HepG2 (cell line): ENCODE measurements around the gene IL6ST. TPM values are rescaled to one million over a fixed set of nuclear protein-coding genes. Genes with fewer than 3 reads are reported as not detected.

ENCODE experiments used
- ARNT ChIP-seq: fragments of 450-650 bp; IDR thresholded peaks from 2 replicates; pipeline ENCODE4 v1.6.1; 2017
- ARNT2 ChIP-seq: sonication (generic); formaldehyde crosslinking; IDR thresholded peaks from 2 replicates; pipeline ENCODE4 v1.8.0; 2022; ENCODE audit warnings: mild to moderate bottlenecking, low read depth, missing genetic modification reagents, moderate library complexity
- CEBPB ChIP-seq: IDR thresholded peaks from 2 replicates; pipeline ENCODE4 v1.6.1; 2011; ENCODE audit warnings: low read depth, low read length, improper control_type of control experiment, borderline replicate concordance
- ERF ChIP-seq: IDR thresholded peaks from 2 replicates; pipeline ENCODE4 v1.6.1; 2018; ENCODE audit warnings: missing biosample characterization, missing genetic modification reagents
- FOXC1 ChIP-seq: sonication (generic); formaldehyde crosslinking; IDR thresholded peaks from 2 replicates; pipeline ENCODE4 v1.8.0; 2022; ENCODE audit warnings: mild to moderate bottlenecking, missing genetic modification reagents, borderline replicate concordance
- HNF4A ChIP-seq: sonication (generic); formaldehyde crosslinking; IDR thresholded peaks from 2 replicates; pipeline ENCODE4 v1.4.0; 2020; ENCODE audit warnings: missing genetic modification reagents
- KDM4B ChIP-seq: sonication (generic); formaldehyde crosslinking; IDR thresholded peaks from 2 replicates; pipeline ENCODE4 v1.4.0; 2020; ENCODE audit warnings: missing genetic modification reagents
- MED8 ChIP-seq: sonication (generic); formaldehyde crosslinking; IDR thresholded peaks from 2 replicates; pipeline ENCODE4 v1.8.1; 2023; ENCODE audit warnings: mild to moderate bottlenecking, missing genetic modification reagents; ENCODE audit not compliant: insufficient replicate concordance
- NFYB ChIP-seq: sonication (generic); formaldehyde crosslinking; IDR thresholded peaks from 2 replicates; pipeline ENCODE4 v1.4.0; 2020; ENCODE audit warnings: missing genetic modification reagents
- NONO ChIP-seq, 2 experiments: fragments of 450-650 bp in 1 of 2; sonication (generic) in 1 of 2; formaldehyde crosslinking in 1 of 2; IDR thresholded peaks in 1 of 2; conservative IDR thresholded peaks in 1 of 2; 2 replicates each; pipeline versions ENCODE4 v1.6.1 to v1.8.0; 2017 to 2022; ENCODE audit warnings: mild to moderate bottlenecking in 1 of 2, missing genetic modification reagents in 1 of 2, moderate library complexity in 1 of 2
- RFXANK ChIP-seq: IDR thresholded peaks from 2 replicates; pipeline ENCODE4 v1.6.1; 2016
- SAFB2 ChIP-seq: sonication (generic); formaldehyde crosslinking; IDR thresholded peaks from 2 replicates; pipeline ENCODE4 v1.5.1; 2020; ENCODE audit warnings: missing genetic modification reagents, low read depth, mild to moderate bottlenecking, borderline replicate concordance
- ZBTB7A ChIP-seq: sonication (generic); formaldehyde crosslinking; IDR thresholded peaks from 2 replicates; pipeline ENCODE4 v1.8.0; 2022; ENCODE audit warnings: mild to moderate bottlenecking, missing genetic modification reagents
- ZFYVE20 ChIP-seq: sonication (generic); formaldehyde crosslinking; IDR thresholded peaks from 2 replicates; pipeline ENCODE4 v1.8.0; 2023; ENCODE audit warnings: low read depth, mild to moderate bottlenecking, moderate library complexity, missing genetic modification reagents, borderline replicate concordance
- ZNF225 ChIP-seq: sonication (generic); formaldehyde crosslinking; IDR thresholded peaks from 2 replicates; pipeline ENCODE4 v1.4.0; 2020; ENCODE audit warnings: mild to moderate bottlenecking, missing genetic modification reagents
- ZNF260 ChIP-seq: sonication (generic); formaldehyde crosslinking; IDR thresholded peaks from 2 replicates; pipeline ENCODE4 v1.4.0; 2020; ENCODE audit warnings: missing genetic modification reagents, low read depth, mild to moderate bottlenecking, borderline replicate concordance
- ZNF343 ChIP-seq: sonication (generic); formaldehyde crosslinking; IDR thresholded peaks from 2 replicates; pipeline ENCODE4 v1.4.0; 2020; ENCODE audit warnings: mild to moderate bottlenecking, missing genetic modification reagents
- ZNF558 ChIP-seq: sonication (generic); formaldehyde crosslinking; IDR thresholded peaks from 2 replicates; pipeline ENCODE4 v1.9.0; 2022; ENCODE audit warnings: mild to moderate bottlenecking, missing genetic modification reagents, borderline replicate concordance
- ZNF839 ChIP-seq: sonication (generic); formaldehyde crosslinking; IDR thresholded peaks from 2 replicates; pipeline ENCODE4 v1.4.0; 2020; ENCODE audit warnings: missing genetic modification reagents, mild to moderate bottlenecking, borderline replicate concordance
- polyA plus RNA-seq, 8 experiments: library from polyadenylated mRNA; depleted of rRNA in 3 of 8; stranded (reverse) in 7 of 8; unstranded in 1 of 8; fragments of >200 nt; fragmentation: Illumina TruSeq in 4 of 8; extraction: Trizol in 4 of 8; gene quantifications; 2 replicates each; pipeline versions ENCODE4 v1.2.1 to v1.2.3, GENCODE V29; 2011 to 2016; ENCODE audit warnings: low read depth in 4 of 8, missing spikeins in 1 of 8, mixed read lengths in 1 of 8; ENCODE audit not compliant: insufficient read depth in 1 of 8
- total RNA-seq, 5 experiments: library from RNA; depleted of rRNA; stranded (reverse); fragments of >200 nt; fragmentation: Illumina TruSeq; extraction: Trizol; gene quantifications; 2 replicates each; pipeline ENCODE4 v1.2.3, GENCODE V29; 2016; ENCODE audit warnings: low read depth in 1 of 5
- TF ChIP-seq, protein P1 (sequence below): sonication (generic); formaldehyde crosslinking; IDR thresholded peaks from 2 replicates; pipeline ENCODE4 v1.4.0; 2020; ENCODE audit warnings: missing genetic modification reagents, borderline replicate concordance
- TF ChIP-seq, protein P2 (sequence below): sonication (generic); formaldehyde crosslinking; IDR thresholded peaks from 2 replicates; pipeline ENCODE4 v1.8.1; 2023; ENCODE audit warnings: mild to moderate bottlenecking, missing genetic modification reagents
- TF ChIP-seq, protein P3 (sequence below): sonication (generic); formaldehyde crosslinking; IDR thresholded peaks from 2 replicates; pipeline ENCODE4 v1.4.0; 2020; ENCODE audit warnings: mild to moderate bottlenecking, missing genetic modification reagents
- TF ChIP-seq, protein P4 (sequence below): sonication (generic); formaldehyde crosslinking; IDR thresholded peaks from 2 replicates; pipeline ENCODE4 v1.4.0; 2020; ENCODE audit warnings: missing genetic modification reagents, borderline replicate concordance

The IL6ST gene
- total and polyA plus RNA-seq, 2 of the 13 experiments (the other 11 are each of a cell fraction or from before 2014, with no cell fraction given) = 66.6 to 166 TPM

DNA sequence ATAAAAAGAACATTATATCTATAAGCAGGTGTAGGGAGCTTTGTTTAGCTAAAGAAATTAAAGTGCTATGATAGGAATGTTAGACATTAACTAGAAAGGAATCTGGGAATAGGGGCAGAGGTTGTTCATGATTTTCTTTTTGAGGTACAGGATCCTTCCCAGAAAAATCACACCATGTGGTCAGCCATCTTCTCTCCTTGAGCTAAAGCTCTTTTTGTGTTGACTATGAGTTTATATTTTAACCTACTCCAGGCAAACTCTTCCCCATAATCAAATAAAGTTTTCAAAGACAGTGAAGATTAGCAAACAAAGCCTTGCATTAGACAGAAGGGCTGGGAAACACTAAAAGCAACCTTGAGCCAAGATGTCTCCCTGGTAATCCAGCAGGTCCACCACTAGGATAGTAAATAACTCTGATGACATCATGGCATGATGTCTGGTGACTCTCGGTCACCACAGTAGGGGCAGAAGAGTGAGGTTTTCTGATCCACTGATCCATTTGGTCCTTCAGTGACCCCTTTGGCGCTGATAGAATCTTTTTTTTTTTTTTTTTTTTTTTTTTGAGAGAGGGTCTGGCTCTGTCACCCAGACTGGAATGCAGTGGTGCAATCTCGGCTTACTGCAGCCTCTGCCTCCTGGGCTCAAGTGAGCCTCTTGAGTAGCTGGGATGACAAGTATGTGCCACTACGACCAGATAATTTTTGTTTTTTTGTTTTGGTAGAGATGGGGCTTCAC, 30.6 kb upstream of the IL6ST start (continued):
- TF ChIP-seq, protein P1, sequence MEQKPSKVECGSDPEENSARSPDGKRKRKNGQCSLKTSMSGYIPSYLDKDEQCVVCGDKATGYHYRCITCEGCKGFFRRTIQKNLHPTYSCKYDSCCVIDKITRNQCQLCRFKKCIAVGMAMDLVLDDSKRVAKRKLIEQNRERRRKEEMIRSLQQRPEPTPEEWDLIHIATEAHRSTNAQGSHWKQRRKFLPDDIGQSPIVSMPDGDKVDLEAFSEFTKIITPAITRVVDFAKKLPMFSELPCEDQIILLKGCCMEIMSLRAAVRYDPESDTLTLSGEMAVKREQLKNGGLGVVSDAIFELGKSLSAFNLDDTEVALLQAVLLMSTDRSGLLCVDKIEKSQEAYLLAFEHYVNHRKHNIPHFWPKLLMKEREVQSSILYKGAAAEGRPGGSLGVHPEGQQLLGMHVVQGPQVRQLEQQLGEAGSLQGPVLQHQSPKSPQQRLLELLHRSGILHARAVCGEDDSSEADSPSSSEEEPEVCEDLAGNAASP (CRISPR knock-in tag) = peak; percentile 67; the same call in 1 of the 2 replicates
- TF ChIP-seq ZNF839 (CRISPR knock-in tag) (no peak), ERF (CRISPR knock-in tag) (0 out of 2 replicates have a peak, but pooled peaks have one; percentile 49), ZNF343 (no peak), ZNF225 (CRISPR knock-in tag) (no peak), ARNT (no peak), ZNF558 (CRISPR knock-in tag) (no peak), CEBPB (no peak), NONO (IDR thresholded peaks at IDR 0.05) (no peak), NONO (CRISPR knock-in tag; conservative IDR thresholded peaks at IDR 0.05) (no peak; the same call in 1 of the 2 replicates), ZNF260 (CRISPR knock-in tag) (no peak), RFXANK (no peak), HNF4A (peak; percentile 73), ZFYVE20 (CRISPR knock-in tag) (no peak), ZBTB7A (no peak), NFYB (CRISPR knock-in tag) (no peak; the same call in 1 of the 2 replicates), KDM4B (CRISPR knock-in tag) (no peak), ARNT2 (CRISPR knock-in tag) (no peak), MED8 (no peak), FOXC1 (CRISPR knock-in tag) (no peak), SAFB2 (CRISPR knock-in tag) (no peak; the same call in 1 of the 2 replicates)
- TF ChIP-seq, protein P2, sequence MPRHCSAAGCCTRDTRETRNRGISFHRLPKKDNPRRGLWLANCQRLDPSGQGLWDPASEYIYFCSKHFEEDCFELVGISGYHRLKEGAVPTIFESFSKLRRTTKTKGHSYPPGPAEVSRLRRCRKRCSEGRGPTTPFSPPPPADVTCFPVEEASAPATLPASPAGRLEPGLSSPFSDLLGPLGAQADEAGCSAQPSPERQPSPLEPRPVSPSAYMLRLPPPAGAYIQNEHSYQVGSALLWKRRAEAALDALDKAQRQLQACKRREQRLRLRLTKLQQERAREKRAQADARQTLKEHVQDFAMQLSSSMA = no peak
- TF ChIP-seq, protein P3, sequence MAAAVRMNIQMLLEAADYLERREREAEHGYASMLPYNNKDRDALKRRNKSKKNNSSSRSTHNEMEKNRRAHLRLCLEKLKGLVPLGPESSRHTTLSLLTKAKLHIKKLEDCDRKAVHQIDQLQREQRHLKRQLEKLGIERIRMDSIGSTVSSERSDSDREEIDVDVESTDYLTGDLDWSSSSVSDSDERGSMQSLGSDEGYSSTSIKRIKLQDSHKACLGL = no peak
- TF ChIP-seq, protein P4, sequence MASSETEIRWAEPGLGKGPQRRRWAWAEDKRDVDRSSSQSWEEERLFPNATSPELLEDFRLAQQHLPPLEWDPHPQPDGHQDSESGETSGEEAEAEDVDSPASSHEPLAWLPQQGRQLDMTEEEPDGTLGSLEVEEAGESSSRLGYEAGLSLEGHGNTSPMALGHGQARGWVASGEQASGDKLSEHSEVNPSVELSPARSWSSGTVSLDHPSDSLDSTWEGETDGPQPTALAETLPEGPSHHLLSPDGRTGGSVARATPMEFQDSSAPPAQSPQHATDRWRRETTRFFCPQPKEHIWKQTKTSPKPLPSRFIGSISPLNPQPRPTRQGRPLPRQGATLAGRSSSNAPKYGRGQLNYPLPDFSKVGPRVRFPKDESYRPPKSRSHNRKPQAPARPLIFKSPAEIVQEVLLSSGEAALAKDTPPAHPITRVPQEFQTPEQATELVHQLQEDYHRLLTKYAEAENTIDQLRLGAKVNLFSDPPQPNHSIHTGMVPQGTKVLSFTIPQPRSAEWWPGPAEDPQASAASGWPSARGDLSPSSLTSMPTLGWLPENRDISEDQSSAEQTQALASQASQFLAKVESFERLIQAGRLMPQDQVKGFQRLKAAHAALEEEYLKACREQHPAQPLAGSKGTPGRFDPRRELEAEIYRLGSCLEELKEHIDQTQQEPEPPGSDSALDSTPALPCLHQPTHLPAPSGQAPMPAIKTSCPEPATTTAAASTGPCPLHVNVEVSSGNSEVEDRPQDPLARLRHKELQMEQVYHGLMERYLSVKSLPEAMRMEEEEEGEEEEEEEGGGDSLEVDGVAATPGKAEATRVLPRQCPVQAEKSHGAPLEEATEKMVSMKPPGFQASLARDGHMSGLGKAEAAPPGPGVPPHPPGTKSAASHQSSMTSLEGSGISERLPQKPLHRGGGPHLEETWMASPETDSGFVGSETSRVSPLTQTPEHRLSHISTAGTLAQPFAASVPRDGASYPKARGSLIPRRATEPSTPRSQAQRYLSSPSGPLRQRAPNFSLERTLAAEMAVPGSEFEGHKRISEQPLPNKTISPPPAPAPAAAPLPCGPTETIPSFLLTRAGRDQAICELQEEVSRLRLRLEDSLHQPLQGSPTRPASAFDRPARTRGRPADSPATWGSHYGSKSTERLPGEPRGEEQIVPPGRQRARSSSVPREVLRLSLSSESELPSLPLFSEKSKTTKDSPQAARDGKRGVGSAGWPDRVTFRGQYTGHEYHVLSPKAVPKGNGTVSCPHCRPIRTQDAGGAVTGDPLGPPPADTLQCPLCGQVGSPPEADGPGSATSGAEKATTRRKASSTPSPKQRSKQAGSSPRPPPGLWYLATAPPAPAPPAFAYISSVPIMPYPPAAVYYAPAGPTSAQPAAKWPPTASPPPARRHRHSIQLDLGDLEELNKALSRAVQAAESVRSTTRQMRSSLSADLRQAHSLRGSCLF = no peak
